IMR-90 (cell line): ENCODE measurements around the gene BIK.

Experiments
- BHLHE40 ChIP-seq: fragments of 150-350 bp; IDR thresholded peaks from 2 replicates; pipeline ENCODE4 v1.6.1; 2016; ENCODE audit warnings: mild to moderate bottlenecking, low read depth, low read length
- MAZ ChIP-seq: IDR thresholded peaks from 2 replicates; pipeline ENCODE4 v1.6.1; 2012; ENCODE audit warnings: low read depth, mild to moderate bottlenecking, low read length, improper control_type of control experiment, moderate library complexity, borderline replicate concordance
- TF ChIP-seq, protein P1 (sequence below): conservative IDR thresholded peaks from 2 replicates; pipeline ENCODE4 v1.5.1; 2012; ENCODE audit warnings: mild to moderate bottlenecking, low read depth, low read length, improper control_type of control experiment

DNA sequence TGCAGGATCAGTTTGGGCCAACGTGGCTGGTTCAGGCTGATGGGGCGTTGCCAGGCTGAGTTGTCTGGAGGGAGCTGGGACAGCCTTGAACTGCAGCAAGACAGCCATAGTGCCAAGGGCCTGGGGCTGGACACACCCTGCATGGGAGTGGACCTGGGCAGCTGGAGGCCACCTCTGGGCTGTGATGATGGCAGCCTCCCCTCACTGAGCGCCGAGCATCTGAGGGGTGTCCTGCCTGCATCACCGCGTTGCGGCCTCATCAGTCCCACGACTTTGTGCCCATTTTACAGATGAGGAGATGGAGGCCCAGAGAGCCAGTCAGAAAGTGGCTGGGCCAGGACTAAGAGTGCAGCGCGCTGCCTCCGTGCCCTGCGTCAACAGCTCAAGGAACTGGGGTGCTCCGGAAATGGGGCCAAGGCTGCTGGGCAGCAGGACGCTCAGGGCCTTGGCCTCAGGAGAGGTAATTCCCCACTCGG lies 40.2 kb downstream of the BIK start:
- TF ChIP-seq MAZ (no peak), BHLHE40 (no peak)
- TF ChIP-seq, protein P1, sequence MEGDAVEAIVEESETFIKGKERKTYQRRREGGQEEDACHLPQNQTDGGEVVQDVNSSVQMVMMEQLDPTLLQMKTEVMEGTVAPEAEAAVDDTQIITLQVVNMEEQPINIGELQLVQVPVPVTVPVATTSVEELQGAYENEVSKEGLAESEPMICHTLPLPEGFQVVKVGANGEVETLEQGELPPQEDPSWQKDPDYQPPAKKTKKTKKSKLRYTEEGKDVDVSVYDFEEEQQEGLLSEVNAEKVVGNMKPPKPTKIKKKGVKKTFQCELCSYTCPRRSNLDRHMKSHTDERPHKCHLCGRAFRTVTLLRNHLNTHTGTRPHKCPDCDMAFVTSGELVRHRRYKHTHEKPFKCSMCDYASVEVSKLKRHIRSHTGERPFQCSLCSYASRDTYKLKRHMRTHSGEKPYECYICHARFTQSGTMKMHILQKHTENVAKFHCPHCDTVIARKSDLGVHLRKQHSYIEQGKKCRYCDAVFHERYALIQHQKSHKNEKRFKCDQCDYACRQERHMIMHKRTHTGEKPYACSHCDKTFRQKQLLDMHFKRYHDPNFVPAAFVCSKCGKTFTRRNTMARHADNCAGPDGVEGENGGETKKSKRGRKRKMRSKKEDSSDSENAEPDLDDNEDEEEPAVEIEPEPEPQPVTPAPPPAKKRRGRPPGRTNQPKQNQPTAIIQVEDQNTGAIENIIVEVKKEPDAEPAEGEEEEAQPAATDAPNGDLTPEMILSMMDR: no peak
